IPS DF 6.9 (cell line): ENCODE measurements around the gene NPAS2.

Source experiments
- DNase-seq: peaks from one replicate; pipeline ENCODE4 v3.0.0-alpha.2; 2013; ENCODE audit warnings: low read depth, low spot score
- H3K27ac ChIP-seq: one replicate; pipeline ENCODE4 v1.5.1; 2013; ENCODE audit warnings: low read length, control low read depth
- H3K27me3 ChIP-seq: 2 replicates; pipeline ENCODE4 v1.6.1; 2013; ENCODE audit warnings: mild to moderate bottlenecking, low read length; ENCODE audit not compliant: control insufficient read depth, insufficient read depth
- H3K36me3 ChIP-seq: 2 replicates; pipeline ENCODE4 v1.6.1; 2013; ENCODE audit warnings: low read length; ENCODE audit not compliant: control insufficient read depth, insufficient read depth
- H3K4me1 ChIP-seq: 2 replicates; pipeline ENCODE4 v1.6.1; 2013; ENCODE audit warnings: low read length; ENCODE audit not compliant: control insufficient read depth, insufficient read depth
- H3K4me3 ChIP-seq: 2 replicates; pipeline ENCODE4 v1.5.1; 2013; ENCODE audit warnings: mild to moderate bottlenecking, low read length
- H3K9me3 ChIP-seq: 2 replicates; pipeline ENCODE4 v1.6.1; 2013; ENCODE audit warnings: low read length, inconsistent platforms; ENCODE audit not compliant: control insufficient read depth, insufficient read depth
- WGBS: extraction: QIAGEN DNeasy Blood & Tissue Kit; methylation state at CpG from one replicate; pipeline ENCODE4 v1.1.7; 2013; ENCODE audit warnings: mixed read lengths, missing lambda C conversion rate; ENCODE audit not compliant: insufficient read length, insufficient coverage; 5-methylcytosine and 5-hydroxymethylcytosine counted together

The NPAS2 gene

DNA sequence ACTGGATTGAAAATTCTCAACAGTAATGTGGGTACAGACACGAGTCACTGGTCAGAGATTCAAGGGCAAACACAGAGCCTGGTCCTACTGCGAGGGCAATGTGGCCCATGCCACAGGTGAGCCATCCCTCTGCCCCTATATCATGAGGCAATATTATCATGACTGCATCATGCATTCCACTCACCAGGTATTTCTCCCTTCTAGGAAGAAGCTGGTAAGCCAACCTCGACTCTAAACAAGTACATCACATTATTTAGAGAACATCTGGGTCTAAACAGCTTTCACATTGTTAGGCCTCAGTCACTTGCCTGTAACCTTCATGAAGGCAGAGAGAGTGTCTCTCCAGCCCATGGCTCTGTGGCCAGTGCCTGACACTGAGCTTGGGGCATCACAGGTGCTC, 167.6 kb downstream of the NPAS2 start:
- no CpG with 5 or more reads among the region's 3 CpGs for WGBS
- H3K9me3 ChIP-seq = no peaks in the 10 kb centered on the region
- H3K36me3 ChIP-seq = no peaks in the 10 kb centered on the region; the same call in 1 of the 2 replicates
- H3K4me3 ChIP-seq = no peak overlapping the region
- DNase-seq = no peak
- H3K27ac ChIP-seq = no peak overlapping the region
- no peaks in the 10 kb centered on the region; the same call in 1 of the 2 replicates for H3K27me3 ChIP-seq
- H3K4me1 ChIP-seq = no peaks in the 10 kb centered on the region

DNA sequence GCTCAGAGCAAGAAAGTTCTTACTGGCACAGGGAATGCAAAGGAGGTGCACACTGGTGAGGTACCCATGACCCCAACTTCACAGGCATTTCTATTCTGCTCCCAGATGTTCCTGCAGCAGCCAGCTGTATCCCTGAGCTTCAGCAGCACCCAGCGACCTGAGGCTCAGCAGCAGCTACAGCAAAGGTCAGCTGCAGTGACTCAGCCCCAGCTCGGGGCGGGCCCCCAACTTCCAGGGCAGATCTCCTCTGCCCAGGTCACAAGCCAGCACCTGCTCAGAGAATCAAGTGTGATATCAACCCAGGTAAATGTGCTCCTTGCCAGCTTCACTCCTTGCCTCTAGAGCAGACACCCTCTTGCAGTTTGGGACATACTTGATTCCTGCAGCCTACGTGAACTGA, 168.0 kb downstream of the NPAS2 start:
- no peaks in the 10 kb centered on the region for H3K9me3 ChIP-seq
- DNase-seq = no peak
- no peaks in the 10 kb centered on the region; the same call in 1 of the 2 replicates for H3K27me3 ChIP-seq
- no peak overlapping the region for H3K27ac ChIP-seq
- WGBS = no CpG with 5 or more reads among the region's 4 CpGs
- H3K4me1 ChIP-seq = no peaks in the 10 kb centered on the region
- no peak overlapping the region for H3K4me3 ChIP-seq
- H3K36me3 ChIP-seq = no peaks in the 10 kb centered on the region; the same call in 1 of the 2 replicates

DNA sequence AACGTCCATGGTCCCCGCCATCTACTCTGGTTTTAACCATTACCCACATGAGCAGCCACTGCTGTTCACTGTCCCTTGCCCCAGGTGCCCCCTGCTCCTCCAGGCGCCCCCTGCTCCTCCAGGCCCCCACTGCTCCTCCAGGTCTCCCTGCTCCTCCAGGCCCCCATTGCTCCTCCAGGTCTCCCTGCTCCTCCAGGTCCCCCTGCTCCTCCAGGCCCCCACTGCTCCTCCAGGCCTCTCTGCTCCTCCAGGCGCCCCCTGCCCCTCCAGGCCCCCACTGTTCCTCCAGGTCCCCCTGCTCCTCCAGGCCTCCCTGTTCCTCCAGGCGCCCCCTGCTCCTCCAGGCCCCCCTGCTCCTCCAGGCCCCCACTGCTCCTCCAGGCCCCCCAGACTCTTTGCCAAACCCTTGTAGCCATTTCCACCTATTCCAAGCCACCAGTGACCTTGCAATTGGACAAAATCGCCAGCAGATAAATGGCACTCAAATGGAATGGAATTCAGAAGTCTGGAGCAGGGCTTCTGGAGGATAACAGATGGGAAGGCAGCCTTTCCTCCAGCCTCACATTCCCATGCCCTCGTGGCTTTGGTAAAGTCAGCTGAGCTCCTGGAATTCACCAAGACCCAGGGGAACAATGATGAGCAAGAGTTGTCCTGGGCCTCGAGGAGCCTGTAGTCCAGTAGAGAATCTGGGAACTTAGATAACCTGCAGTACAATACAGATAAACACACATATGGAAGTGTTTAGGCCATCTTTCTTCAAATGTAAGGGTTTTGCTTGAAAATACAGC, 168.9 kb downstream of the NPAS2 start:
- Histone ChIP-seq H3K36me3 (no peaks in the 10 kb centered on the region; the same call in 1 of the 2 replicates), H3K27me3 (no peaks in the 10 kb centered on the region; the same call in 1 of the 2 replicates), H3K4me3 (no peak overlapping the region), H3K27ac (no peak overlapping the region), H3K4me1 (no peaks in the 10 kb centered on the region; the same call in 1 of the 2 replicates), H3K9me3 (no peaks in the 10 kb centered on the region)
- no peak for DNase-seq
- no CpG with 5 or more reads among the region's 8 CpGs for WGBS

DNA sequence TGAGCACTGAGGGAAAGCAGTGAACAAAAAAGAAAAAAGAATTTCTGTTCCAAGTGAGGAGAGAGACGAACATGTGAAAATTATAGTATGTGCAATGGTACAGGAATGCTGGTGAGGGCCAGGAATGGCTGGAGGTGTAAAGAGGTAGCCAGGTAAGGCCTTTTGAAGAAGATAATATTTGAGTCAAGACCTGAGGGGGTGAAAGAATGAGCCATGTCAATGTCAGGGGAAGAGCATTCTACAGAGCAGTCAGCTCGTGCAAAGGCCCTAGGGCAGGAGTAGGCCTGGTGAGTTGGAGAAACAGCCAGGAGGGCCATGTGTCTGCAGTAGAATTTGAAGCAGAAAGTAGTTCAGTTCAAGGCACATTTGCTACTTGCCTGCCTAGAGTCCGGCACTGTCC, 169.7 kb downstream of the NPAS2 start:
- Histone ChIP-seq H3K36me3 (no peaks in the 10 kb centered on the region; the same call in 1 of the 2 replicates), H3K4me3 (no peak overlapping the region), H3K27me3 (no peaks in the 10 kb centered on the region; the same call in 1 of the 2 replicates), H3K4me1 (no peaks in the 10 kb centered on the region; the same call in 1 of the 2 replicates), H3K27ac (no peak overlapping the region), H3K9me3 (no peaks in the 10 kb centered on the region)
- no peak for DNase-seq
- no CpG with 5 or more reads among the region's 3 CpGs for WGBS

DNA sequence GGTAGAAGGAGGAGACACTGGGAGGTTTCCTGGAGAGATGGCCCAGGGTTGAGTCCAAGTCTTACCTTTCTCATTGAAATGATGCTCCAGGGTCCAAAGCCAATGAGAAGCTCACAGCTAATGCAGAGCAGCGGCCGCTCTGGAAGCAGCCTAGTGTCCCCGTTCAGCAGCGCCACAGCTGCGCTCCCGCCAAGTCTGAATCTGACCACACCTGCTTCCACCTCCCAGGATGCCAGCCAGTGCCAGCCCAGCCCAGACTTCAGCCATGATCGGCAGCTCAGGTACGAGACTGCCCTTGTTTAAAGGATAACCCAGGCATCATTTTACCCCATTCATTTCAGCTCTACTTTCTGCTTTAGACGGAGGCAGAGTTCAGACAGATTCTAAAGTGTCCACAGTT, 170.2 kb downstream of the NPAS2 start:
- Histone ChIP-seq H3K36me3 (no peaks in the 10 kb centered on the region; the same call in 1 of the 2 replicates), H3K4me1 (no peaks in the 10 kb centered on the region; the same call in 1 of the 2 replicates), H3K9me3 (no peaks in the 10 kb centered on the region), H3K27me3 (no peaks in the 10 kb centered on the region; the same call in 1 of the 2 replicates), H3K4me3 (no peak overlapping the region), H3K27ac (no peak overlapping the region)
- DNase-seq = no peak
- WGBS = no CpG with 5 or more reads among the region's 9 CpGs

DNA sequence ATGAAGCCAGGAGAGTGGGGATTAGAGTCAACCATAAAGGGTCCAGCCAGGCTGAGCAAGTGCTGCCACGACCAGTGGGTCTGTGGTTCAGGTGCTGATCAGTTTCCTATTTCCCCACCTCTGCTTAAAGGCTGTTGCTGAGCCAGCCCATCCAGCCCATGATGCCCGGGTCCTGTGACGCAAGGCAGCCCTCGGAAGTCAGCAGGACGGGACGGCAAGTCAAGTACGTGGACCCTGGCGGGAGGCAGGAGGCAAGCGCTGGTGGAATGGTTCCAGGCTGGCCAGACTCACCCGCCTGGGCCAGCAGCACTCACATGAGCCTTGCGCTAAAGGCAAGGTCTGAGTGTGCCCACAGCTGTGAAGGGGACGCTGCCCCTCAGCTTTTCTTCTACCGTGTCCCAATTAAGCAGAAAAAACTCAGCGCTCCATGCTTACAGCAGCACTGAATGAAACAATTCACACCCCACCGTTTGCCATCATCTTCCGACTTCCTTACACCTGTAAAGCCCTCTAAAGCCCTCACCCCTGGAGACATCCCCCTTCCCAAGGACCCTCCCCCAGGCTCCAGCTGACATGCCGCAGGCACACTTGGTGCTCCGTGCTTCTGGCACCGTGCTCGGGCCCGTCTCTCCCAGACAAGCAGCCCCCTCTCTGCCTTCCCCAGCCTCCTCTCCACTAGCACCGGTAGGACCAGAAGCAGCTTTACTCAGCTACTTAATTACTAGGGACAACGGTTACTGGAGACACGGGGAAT, 170.9 kb downstream of the NPAS2 start:
- WGBS = no CpG with 5 or more reads among the region's 24 CpGs
- no peak for DNase-seq
- H3K4me3 ChIP-seq = no peak overlapping the region
- H3K27ac ChIP-seq = no peak overlapping the region
- H3K4me1 ChIP-seq = no peaks in the 10 kb centered on the region; the same call in 1 of the 2 replicates
- H3K27me3 ChIP-seq = no peaks in the 10 kb centered on the region; the same call in 1 of the 2 replicates
- H3K36me3 ChIP-seq = no peaks in the 10 kb centered on the region; the same call in 1 of the 2 replicates
- H3K9me3 ChIP-seq = no peaks in the 10 kb centered on the region

DNA sequence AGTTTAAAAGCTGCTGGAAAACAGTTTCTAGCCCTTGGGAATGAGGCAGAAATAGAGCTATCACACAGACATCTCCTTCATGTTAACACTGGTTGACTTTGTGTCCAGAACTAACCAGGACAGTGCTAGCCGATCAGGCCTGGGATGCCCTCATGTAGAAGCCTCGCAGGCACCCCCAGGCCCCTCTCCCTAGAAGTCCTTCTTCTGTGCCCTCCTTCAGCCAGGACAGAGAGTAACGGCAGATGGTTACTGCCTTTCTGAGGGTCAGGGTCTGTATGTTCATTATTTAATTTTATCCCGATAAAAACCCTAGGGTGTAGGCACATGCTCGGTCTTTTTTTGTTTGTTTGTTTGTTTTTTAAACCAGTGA, 171.4 kb downstream of the NPAS2 start:
- H3K9me3 ChIP-seq = no peaks in the 10 kb centered on the region

DNA sequence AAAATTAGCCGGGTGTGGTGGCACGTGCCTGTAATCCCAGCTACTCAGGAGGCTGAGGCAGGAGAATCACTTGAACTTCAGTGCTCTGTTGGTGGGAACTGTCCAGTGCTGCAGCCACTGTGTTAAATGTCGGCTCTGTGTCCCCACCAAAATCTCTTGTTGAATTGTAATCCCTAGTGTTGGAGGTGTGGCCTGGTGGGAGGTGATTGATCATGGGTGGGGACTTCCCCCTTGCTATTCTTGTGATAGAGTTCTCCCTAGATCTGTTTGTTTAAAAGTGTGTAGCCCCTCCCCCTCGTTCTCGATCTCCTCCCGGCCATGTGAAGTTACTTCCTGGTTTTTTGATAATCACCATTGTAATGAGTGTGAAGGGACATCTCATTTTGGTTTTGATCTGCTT, 172.3 kb downstream of the NPAS2 start:
- no peak overlapping the region for H3K27ac ChIP-seq
- H3K4me3 ChIP-seq = no peak overlapping the region
- H3K4me1 ChIP-seq = no peaks in the 10 kb centered on the region; the same call in 1 of the 2 replicates
- no peaks in the 10 kb centered on the region; the same call in 1 of the 2 replicates for H3K36me3 ChIP-seq
- DNase-seq = no peak
- H3K9me3 ChIP-seq = no peaks in the 10 kb centered on the region
- WGBS = no CpG with 5 or more reads among the region's 6 CpGs
- no peaks in the 10 kb centered on the region; the same call in 1 of the 2 replicates for H3K27me3 ChIP-seq

More for the DNA sequence above, 171.4 kb downstream of the NPAS2 start:
- Histone ChIP-seq H3K4me1 (no peaks in the 10 kb centered on the region; the same call in 1 of the 2 replicates), H3K4me3 (no peak overlapping the region), H3K27ac (no peak overlapping the region), H3K36me3 (no peaks in the 10 kb centered on the region; the same call in 1 of the 2 replicates), H3K27me3 (no peaks in the 10 kb centered on the region; the same call in 1 of the 2 replicates)
- no peak for DNase-seq
- no CpG with 5 or more reads among the region's 5 CpGs for WGBS

DNA sequence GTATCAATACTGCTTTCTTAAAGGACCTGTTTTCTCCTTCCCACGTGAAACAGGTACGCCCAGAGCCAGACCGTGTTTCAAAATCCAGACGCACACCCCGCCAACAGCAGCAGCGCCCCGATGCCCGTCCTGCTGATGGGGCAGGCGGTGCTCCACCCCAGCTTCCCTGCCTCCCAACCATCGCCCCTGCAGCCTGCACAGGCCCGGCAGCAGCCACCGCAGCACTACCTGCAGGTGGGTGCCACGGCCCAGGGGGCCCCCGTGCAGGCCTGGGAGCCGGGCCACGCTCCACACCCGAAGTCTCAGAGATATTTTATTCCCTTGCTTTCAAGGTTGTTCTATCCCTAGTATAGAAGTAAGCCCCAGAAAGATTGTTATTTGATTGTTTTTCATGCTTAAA, 173.4 kb downstream of the NPAS2 start:
- Histone ChIP-seq H3K27me3 (no peaks in the 10 kb centered on the region; the same call in 1 of the 2 replicates), H3K9me3 (no peaks in the 10 kb centered on the region), H3K4me1 (no peaks in the 10 kb centered on the region; the same call in 1 of the 2 replicates), H3K36me3 (no peaks in the 10 kb centered on the region; the same call in 1 of the 2 replicates), H3K27ac (no peak overlapping the region), H3K4me3 (no peak overlapping the region)
- no CpG with 5 or more reads among the region's 17 CpGs for WGBS
- DNase-seq = no peak

DNA sequence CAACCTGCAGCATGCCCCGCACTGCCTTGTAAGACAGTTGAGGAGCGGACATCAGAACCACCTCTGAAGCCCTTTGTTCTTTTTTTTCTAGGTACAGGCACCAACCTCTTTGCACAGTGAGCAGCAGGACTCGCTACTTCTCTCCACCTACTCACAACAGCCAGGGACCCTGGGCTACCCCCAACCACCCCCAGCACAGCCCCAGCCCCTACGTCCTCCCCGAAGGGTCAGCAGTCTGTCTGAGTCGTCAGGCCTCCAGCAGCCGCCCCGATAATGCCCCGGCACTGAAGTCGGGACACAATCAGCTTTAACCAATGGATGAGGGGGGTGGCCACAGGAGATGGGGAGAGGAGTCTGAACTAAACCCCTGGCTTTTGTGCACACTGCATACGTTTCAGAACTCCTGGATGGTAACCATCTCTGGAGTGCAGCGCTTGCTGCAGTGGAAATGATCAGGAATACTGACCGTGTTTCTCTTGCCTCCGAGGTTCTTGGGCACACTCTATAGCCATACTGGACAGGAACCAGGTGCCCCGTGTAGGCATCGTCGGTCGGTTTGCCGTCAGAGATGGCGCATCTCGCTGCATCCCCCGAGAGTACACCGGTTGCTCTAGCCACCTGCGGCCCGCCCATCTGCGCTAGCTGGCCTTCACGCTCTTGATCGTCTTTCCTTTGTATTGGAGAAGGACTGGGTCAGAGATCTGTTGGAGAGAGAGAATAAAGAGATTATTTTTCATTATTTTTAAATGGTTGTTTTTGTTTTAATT, 175.6 kb downstream of the NPAS2 start:
- DNase-seq = no peak
- H3K27me3 ChIP-seq = no peaks in the 10 kb centered on the region
- no peaks in the 10 kb centered on the region; the same call in 1 of the 2 replicates for H3K4me1 ChIP-seq
- no peak overlapping the region for H3K4me3 ChIP-seq
- no CpG with 5 or more reads among the region's 28 CpGs for WGBS
- no peaks in the 10 kb centered on the region for H3K9me3 ChIP-seq
- no peak overlapping the region for H3K27ac ChIP-seq
- H3K36me3 ChIP-seq = no peaks in the 10 kb centered on the region; the same call in 1 of the 2 replicates
